ENCODE measurements around the gene TNFRSF1B. TPM values are rescaled to one million over a fixed set of nuclear protein-coding genes. Genes with fewer than 3 reads are reported as not detected.
A peak's percentile ranks its signal among the peaks of the same experiment; 100 is the strongest.

The TNFRSF1B gene
- total and polyA plus RNA-seq, 5 donors from 2014 or later, result 252 to 450 (median 394) TPM

DNA sequence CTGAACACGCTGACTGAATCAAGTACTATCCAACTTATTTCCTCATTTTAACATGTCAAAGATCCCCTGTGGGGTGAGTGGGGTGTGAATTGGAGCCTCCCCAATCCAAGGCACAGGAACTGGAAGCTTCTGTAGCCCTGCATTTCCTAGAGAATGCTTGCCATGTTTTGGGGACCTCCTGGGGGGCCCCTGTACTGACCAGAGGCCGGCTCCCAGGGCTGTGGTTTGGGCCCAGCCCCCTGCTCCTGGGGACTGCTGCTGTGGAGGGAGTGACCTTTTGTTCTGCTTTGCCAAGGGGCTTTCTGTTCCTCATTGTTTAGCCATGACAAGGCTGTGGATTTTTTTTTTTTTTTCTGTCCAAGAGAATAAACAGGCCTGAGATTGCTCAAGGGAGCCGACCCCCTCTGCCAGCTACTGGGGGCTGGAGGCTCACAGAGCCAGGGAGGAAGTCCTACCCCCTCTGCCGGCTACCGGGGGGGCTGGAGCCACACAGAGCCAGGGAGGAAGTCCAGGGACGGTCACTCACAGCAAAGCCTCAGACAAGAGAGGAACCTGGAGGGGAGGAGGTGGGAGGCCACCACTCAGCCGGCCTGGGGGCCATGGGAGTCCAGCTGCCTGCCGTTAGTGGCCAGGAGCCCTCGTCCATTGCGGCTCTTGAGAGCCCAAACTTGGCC lies 17.4 kb downstream of the TNFRSF1B start:
- peak overlapping the region; percentile 89 to 95 (median 90) for H3K27ac Mint-ChIP-seq
- peak overlapping the region; percentile 97 for H3K27ac ChIP-seq (ENCODE audit: insufficient read depth, low read length, poor library complexity, severe bottlenecking)
- H3K27me3 ChIP-seq (ENCODE audit: control insufficient read depth, insufficient read depth, low read length), result no peaks in the 10 kb centered on the region
- H3K9me3 ChIP-seq (ENCODE audit: control insufficient read depth in 2 of 2, low read length in 2 of 2), result no peaks in the 10 kb centered on the region
- ATAC-seq (ENCODE audit: low read depth in 2 of 2) (peak; percentile 19 to 26), DNase-seq (no peak)
- peak overlapping the region; percentile 35 for H3K4me3 ChIP-seq (ENCODE audit: low read depth, low read length)
- H3K36me3 ChIP-seq (ENCODE audit: control insufficient read depth, insufficient read depth, low read length), result peaks cover 40% of the 10 kb centered on the region
- H3K4me1 ChIP-seq (ENCODE audit: control insufficient read depth, insufficient read depth, low read length, poor library complexity, severe bottlenecking), result peaks cover 99% of the 10 kb centered on the region
- peak overlapping the region; percentile 74 to 100 (median 85) for H3K4me3 Mint-ChIP-seq
- H3K9me3 Mint-ChIP-seq, result peaks cover 0 to 2% (median 0%) of the 10 kb centered on the region in 7 donors
- no peaks in the 10 kb centered on the region for H3K27me3 Mint-ChIP-seq
- peaks cover 25% of the 10 kb centered on the region for H3K36me3 Mint-ChIP-seq
- peaks cover 22 to 98% (median 76%) of the 10 kb centered on the region in 4 donors for H3K4me1 Mint-ChIP-seq

GRCh38 chr1:12185036-12185917 lies 18.5 kb downstream of the TNFRSF1B start:
- Histone ChIP-seq H3K4me3 (ENCODE audit: low read depth, low read length) (no peak overlapping the region), H3K4me1 (ENCODE audit: control insufficient read depth, insufficient read depth, low read length, poor library complexity, severe bottlenecking) (peaks cover 98% of the 10 kb centered on the region), H3K9me3 (ENCODE audit: control insufficient read depth in 2 of 2, low read length in 2 of 2) (no peaks in the 10 kb centered on the region), H3K36me3 (ENCODE audit: control insufficient read depth, insufficient read depth, low read length) (peaks cover 45% of the 10 kb centered on the region), H3K27me3 (ENCODE audit: control insufficient read depth, insufficient read depth, low read length) (no peaks in the 10 kb centered on the region), H3K27ac (ENCODE audit: insufficient read depth, low read length, poor library complexity, severe bottlenecking) (peak overlapping the region; percentile 97)
- Mint-ChIP-seq H3K27me3 (no peaks in the 10 kb centered on the region), H3K36me3 (peaks cover 33% of the 10 kb centered on the region), H3K4me1 (peaks cover 27 to 97% (median 80%) of the 10 kb centered on the region in 4 donors), H3K27ac (peak overlapping the region; percentile 70 to 96 (median 93)), H3K9me3 (peaks cover 0 to 2% (median 0%) of the 10 kb centered on the region in 7 donors), H3K4me3 (peak overlapping the region; percentile 71 to 83 (median 76))
- no peak for DNase-seq
- no peak for ATAC-seq (ENCODE audit: low read depth in 2 of 2)

DNA sequence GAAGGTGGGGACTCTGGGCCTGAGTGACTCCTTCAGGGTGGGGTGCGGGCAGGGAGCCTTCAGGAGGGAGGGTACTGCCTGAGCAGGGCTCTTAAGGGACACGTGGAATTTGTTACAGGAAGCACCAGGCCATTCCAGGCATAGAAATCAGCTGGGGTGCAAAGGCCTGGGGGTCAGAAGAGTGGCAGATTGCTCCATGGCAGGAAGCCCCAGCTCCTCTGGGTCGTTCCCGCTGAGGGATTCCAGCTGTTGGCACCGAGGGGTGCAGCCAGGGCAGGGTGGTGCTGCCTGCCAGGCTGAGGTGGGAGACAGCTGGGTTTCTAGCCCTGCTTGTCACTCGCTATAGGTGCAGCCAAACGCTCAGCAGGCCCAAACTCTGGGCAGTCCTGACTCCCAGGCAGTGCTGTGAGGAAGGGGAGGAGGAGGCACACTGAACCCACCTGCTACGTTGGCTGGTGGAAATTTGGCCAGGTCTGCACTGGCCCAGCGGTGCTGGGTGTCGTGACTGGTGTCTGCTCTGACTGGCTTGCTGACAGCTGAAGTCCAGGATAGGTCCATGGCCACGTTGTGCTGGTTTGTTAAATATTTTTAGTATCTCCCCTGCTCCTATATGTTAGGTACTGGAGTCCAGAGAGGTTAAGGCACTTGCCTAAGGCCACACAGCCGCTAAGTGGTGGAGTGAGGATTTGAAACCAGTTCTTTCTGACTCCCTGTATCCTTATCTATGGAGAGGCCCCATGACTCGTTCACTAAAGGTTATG lies 19.3 kb downstream of the TNFRSF1B start:
- ATAC-seq (ENCODE audit: low read depth in 2 of 2) (peak; percentile 2 to 3), DNase-seq (no peak)
- H3K4me3 ChIP-seq (ENCODE audit: low read depth, low read length), result no peak overlapping the region
- Mint-ChIP-seq H3K9me3 (peaks cover 0 to 2% (median 0%) of the 10 kb centered on the region in 7 donors), H3K4me3 (peak overlapping the region; percentile 71 to 83 (median 76)), H3K4me1 (peaks cover 31 to 95% (median 80%) of the 10 kb centered on the region in 4 donors), H3K36me3 (peaks cover 37% of the 10 kb centered on the region), H3K27me3 (no peaks in the 10 kb centered on the region), H3K27ac (peak overlapping the region; percentile 90 to 96 (median 93))
- peak overlapping the region; percentile 97 for H3K27ac ChIP-seq (ENCODE audit: insufficient read depth, low read length, poor library complexity, severe bottlenecking)
- H3K9me3 ChIP-seq (ENCODE audit: control insufficient read depth in 2 of 2, low read length in 2 of 2), result no peaks in the 10 kb centered on the region
- peaks cover 97% of the 10 kb centered on the region for H3K4me1 ChIP-seq (ENCODE audit: control insufficient read depth, insufficient read depth, low read length, poor library complexity, severe bottlenecking)
- no peaks in the 10 kb centered on the region for H3K27me3 ChIP-seq (ENCODE audit: control insufficient read depth, insufficient read depth, low read length)
- peaks cover 49% of the 10 kb centered on the region for H3K36me3 ChIP-seq (ENCODE audit: control insufficient read depth, insufficient read depth, low read length)

GRCh38 chr1:12186679-12186985 lies 19.8 kb downstream of the TNFRSF1B start:
- H3K27me3 Mint-ChIP-seq, result no peaks in the 10 kb centered on the region
- Histone ChIP-seq H3K9me3 (ENCODE audit: control insufficient read depth in 2 of 2, low read length in 2 of 2) (no peaks in the 10 kb centered on the region), H3K4me1 (ENCODE audit: control insufficient read depth, insufficient read depth, low read length, poor library complexity, severe bottlenecking) (peaks cover 96% of the 10 kb centered on the region), H3K36me3 (ENCODE audit: control insufficient read depth, insufficient read depth, low read length) (peaks cover 49% of the 10 kb centered on the region), H3K27ac (ENCODE audit: insufficient read depth, low read length, poor library complexity, severe bottlenecking) (peak overlapping the region; percentile 97), H3K4me3 (ENCODE audit: low read depth, low read length) (no peak overlapping the region), H3K27me3 (ENCODE audit: control insufficient read depth, insufficient read depth, low read length) (no peaks in the 10 kb centered on the region)
- peaks cover 31 to 92% (median 77%) of the 10 kb centered on the region in 4 donors for H3K4me1 Mint-ChIP-seq
- peaks cover 37% of the 10 kb centered on the region for H3K36me3 Mint-ChIP-seq
- ATAC-seq (ENCODE audit: low read depth in 2 of 2) (no peak), DNase-seq (no peak)
- peaks cover 0 to 2% (median 0%) of the 10 kb centered on the region in 7 donors for H3K9me3 Mint-ChIP-seq
- H3K27ac Mint-ChIP-seq, result peak overlapping the region; percentile 90 to 96 (median 93)
- H3K4me3 Mint-ChIP-seq, result peak overlapping the region; percentile 55 to 81 (median 72)

DNA sequence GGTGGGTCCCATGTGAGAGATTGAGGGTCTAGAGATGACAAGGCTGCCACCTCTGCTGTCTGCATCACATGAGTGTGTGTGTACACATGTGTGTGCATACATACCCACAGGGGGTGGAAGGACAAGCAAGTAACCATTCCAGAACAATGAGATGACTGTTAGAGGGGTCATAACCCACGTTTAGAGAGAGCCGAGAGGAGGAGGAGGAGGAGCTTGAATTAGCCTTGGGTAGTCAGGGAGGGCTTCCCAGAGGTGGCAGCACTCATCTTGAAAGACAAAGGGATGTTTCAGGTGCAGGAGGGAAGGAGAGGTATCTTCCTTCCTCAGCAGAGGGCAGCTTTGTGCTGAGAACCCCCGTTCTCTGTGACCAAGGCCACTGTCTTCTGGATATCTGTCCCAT lies 21.3 kb downstream of the TNFRSF1B start:
- Mint-ChIP-seq H3K27me3 (no peaks in the 10 kb centered on the region), H3K9me3 (peaks cover 0 to 2% (median 0%) of the 10 kb centered on the region in 7 donors), H3K4me1 (peaks cover 26 to 81% (median 67%) of the 10 kb centered on the region in 4 donors), H3K4me3 (peak overlapping the region; percentile 70 to 80 (median 71)), H3K27ac (peak overlapping the region; percentile 90 to 96 (median 93)), H3K36me3 (peaks cover 43% of the 10 kb centered on the region)
- peak overlapping the region; percentile 32 for H3K4me3 ChIP-seq (ENCODE audit: low read depth, low read length)
- no peaks in the 10 kb centered on the region for H3K9me3 ChIP-seq (ENCODE audit: control insufficient read depth in 2 of 2, low read length in 2 of 2)
- peak overlapping the region; percentile 97 for H3K27ac ChIP-seq (ENCODE audit: insufficient read depth, low read length, poor library complexity, severe bottlenecking)
- no peaks in the 10 kb centered on the region for H3K27me3 ChIP-seq (ENCODE audit: control insufficient read depth, insufficient read depth, low read length)
- H3K36me3 ChIP-seq (ENCODE audit: control insufficient read depth, insufficient read depth, low read length), result peaks cover 55% of the 10 kb centered on the region
- ATAC-seq (ENCODE audit: low read depth in 2 of 2), result no peak
- peaks cover 86% of the 10 kb centered on the region for H3K4me1 ChIP-seq (ENCODE audit: control insufficient read depth, insufficient read depth, low read length, poor library complexity, severe bottlenecking)
- no peak for DNase-seq

GRCh38 chr1:12188657-12189327 lies 22.0 kb downstream of the TNFRSF1B start:
- no peaks in the 10 kb centered on the region for H3K27me3 Mint-ChIP-seq
- Histone ChIP-seq H3K9me3 (ENCODE audit: control insufficient read depth in 2 of 2, low read length in 2 of 2) (no peaks in the 10 kb centered on the region), H3K4me1 (ENCODE audit: control insufficient read depth, insufficient read depth, low read length, poor library complexity, severe bottlenecking) (peaks cover 82% of the 10 kb centered on the region), H3K4me3 (ENCODE audit: low read depth, low read length) (peak overlapping the region; percentile 13), H3K36me3 (ENCODE audit: control insufficient read depth, insufficient read depth, low read length) (peaks cover 61% of the 10 kb centered on the region), H3K27me3 (ENCODE audit: control insufficient read depth, insufficient read depth, low read length) (no peaks in the 10 kb centered on the region), H3K27ac (ENCODE audit: insufficient read depth, low read length, poor library complexity, severe bottlenecking) (peak overlapping the region; percentile 97)
- peaks cover 19 to 80% (median 63%) of the 10 kb centered on the region in 4 donors for H3K4me1 Mint-ChIP-seq
- ATAC-seq (ENCODE audit: low read depth in 2 of 2) (no peak), DNase-seq (no peak)
- peaks cover 42% of the 10 kb centered on the region for H3K36me3 Mint-ChIP-seq
- H3K4me3 Mint-ChIP-seq, result peak overlapping the region in 2 of 4 donors; percentile 70
- H3K27ac Mint-ChIP-seq, result peak overlapping the region in 2 of 3 donors; percentile 93 to 96
- peaks cover 0 to 2% (median 0%) of the 10 kb centered on the region in 7 donors for H3K9me3 Mint-ChIP-seq

- Histone ChIP-seq H3K4me1 (ENCODE audit: control insufficient read depth, insufficient read depth, low read length, poor library complexity, severe bottlenecking) (peaks cover 82% of the 10 kb centered on the region), H3K27me3 (ENCODE audit: control insufficient read depth, insufficient read depth, low read length) (no peaks in the 10 kb centered on the region), H3K27ac (ENCODE audit: insufficient read depth, low read length, poor library complexity, severe bottlenecking) (peak overlapping the region; percentile 97), H3K36me3 (ENCODE audit: control insufficient read depth, insufficient read depth, low read length) (peaks cover 66% of the 10 kb centered on the region), H3K4me3 (ENCODE audit: low read depth, low read length) (no peak overlapping the region), H3K9me3 (ENCODE audit: control insufficient read depth in 2 of 2, low read length in 2 of 2) (no peaks in the 10 kb centered on the region)
- peaks cover 14 to 80% (median 62%) of the 10 kb centered on the region in 4 donors for H3K4me1 Mint-ChIP-seq
- no peaks in the 10 kb centered on the region for H3K27me3 Mint-ChIP-seq
- H3K9me3 Mint-ChIP-seq, result peaks cover 0 to 2% (median 0%) of the 10 kb centered on the region in 7 donors
- H3K4me3 Mint-ChIP-seq, result peak overlapping the region in 1 of 4 donors; percentile 60
- ATAC-seq (ENCODE audit: low read depth in 2 of 2), result no peak
- H3K27ac Mint-ChIP-seq, result peak overlapping the region; percentile 40 to 96 (median 93)
- H3K36me3 Mint-ChIP-seq, result peaks cover 46% of the 10 kb centered on the region
- no peak for DNase-seq
These were observed 22.5 kb downstream of the TNFRSF1B start for GRCh38 chr1:12189328-12189682.

All from CD4-positive, CD25-positive, alpha-beta regulatory T cell (primary cell).